ENCODE measurements around the gene CAD. TPM values are rescaled to one million over a fixed set of nuclear protein-coding genes. Genes with fewer than 3 reads are reported as not detected.

The CAD gene
- total and polyA plus RNA-seq, 2 of the 4 experiments (the other 2 are of a cell fraction): 12.9 to 38.7 TPM

DNA sequence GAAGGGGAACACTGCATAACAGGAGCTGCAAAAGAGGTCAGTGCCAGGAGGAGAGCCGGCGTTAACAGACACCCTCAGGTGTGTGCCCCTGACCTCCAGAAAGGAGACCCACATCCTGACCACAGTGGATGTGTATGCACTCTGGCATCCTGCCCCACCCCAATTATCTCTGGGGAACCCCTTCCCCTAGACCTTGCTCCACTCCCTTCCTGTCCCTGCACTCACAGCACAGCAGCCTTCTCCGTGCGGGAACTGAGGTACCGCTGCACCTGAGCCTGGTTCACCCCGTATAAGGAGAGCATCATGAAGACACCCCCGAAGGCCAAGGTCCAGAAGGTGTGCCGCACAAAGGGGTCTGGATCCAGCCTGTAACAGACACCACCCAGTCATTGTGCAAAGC, 12.6 kb upstream of the CAD start:
- Histone ChIP-seq H3K23ac (ENCODE audit: low read depth, low read length) (no peak overlapping the region), H3K4me1 (ENCODE audit: control insufficient read depth, insufficient read depth, low read length) (no peaks in the 10 kb centered on the region), H3K9ac (ENCODE audit: low read depth, low read length) (no peak overlapping the region), H2AFZ (replicated peaks; ENCODE audit: low read length, poor library complexity) (no peak overlapping the region), H3K14ac (replicated peaks; ENCODE audit: low read depth, low read length) (no peak overlapping the region), H4K8ac (ENCODE audit: low read depth in 2 of 2, low read length in 2 of 2) (no peak overlapping the region), H2BK20ac (ENCODE audit: low read depth, low read length) (no peak overlapping the region), H3K4me2 (ENCODE audit: low read depth, low read length) (no peak overlapping the region), H2BK5ac (ENCODE audit: low read depth, low read length, poor library complexity, severe bottlenecking) (no peak overlapping the region), H3K27me3 (ENCODE audit: control insufficient read depth, insufficient read depth, low read length) (no peaks in the 10 kb centered on the region), H3K18ac (ENCODE audit: low read depth, low read length) (no peak overlapping the region), H3K4ac (ENCODE audit: low read depth, low read length) (no peak overlapping the region), H2AK5ac (ENCODE audit: low read depth, low read length) (no peak overlapping the region), H3K4me3 (ENCODE audit: insufficient read depth, low read depth, low read length) (no peak overlapping the region), H3K56ac (ENCODE audit: extremely low read depth, insufficient read depth, low read length) (no peak overlapping the region), H4K91ac (ENCODE audit: insufficient read depth, low read depth, low read length) (no peak overlapping the region), H4K20me1 (ENCODE audit: insufficient read depth, low read length) (no peaks in the 10 kb centered on the region; the same call in 1 of the 2 replicates), H3K9me3 (ENCODE audit: control insufficient read depth, insufficient read depth, low read length) (no peaks in the 10 kb centered on the region), H3K36me3 (ENCODE audit: control insufficient read depth, insufficient read depth, low read length) (peaks cover 62% of the 10 kb centered on the region), H3K79me1 (ENCODE audit: low read depth in 1 of 2, low read length in 2 of 2) (peaks cover 0 to 3% of the 10 kb centered on the region in 2 experiments; a peak in 1 of 4 replicates), H2BK120ac (ENCODE audit: low read depth, low read length) (no peak overlapping the region), H4K5ac (ENCODE audit: low read depth, low read length) (no peak overlapping the region), H2BK15ac (ENCODE audit: low read depth, low read length) (no peak overlapping the region), H3K9me1 (ENCODE audit: insufficient read depth, low read length) (no peaks in the 10 kb centered on the region; the same call in 1 of the 2 replicates), H3K27ac (ENCODE audit: insufficient read depth, low read length) (no peak overlapping the region), H2AK9ac (replicated peaks; ENCODE audit: low read depth, low read length, poor library complexity) (no peak overlapping the region)
- BruUV-seq (replicated peaks): no TSS peak
- in situ Hi-C loops (cut with MboI; ENCODE audit: low sequenced_read_pairs): no loop called here
- intact Hi-C loops (cut with micrococcal nuclease): no loop called here
- no peak for DNase-seq
- WGBS, 2 experiments (ENCODE audit: extremely low coverage in 2 of 2, insufficient read length in 1 of 2): 90% methylated on average over 2 of the region's 8 CpGs; no CpG with 5 or more reads in 1 of the 2 experiments
- dilution Hi-C loops (cut with HindIII; ENCODE audit: low sequenced_read_pairs, unreplicated experiment): no loop called here
- CTCF ChIA-PET: no interaction called here
- TF ChIP-seq, protein P1, sequence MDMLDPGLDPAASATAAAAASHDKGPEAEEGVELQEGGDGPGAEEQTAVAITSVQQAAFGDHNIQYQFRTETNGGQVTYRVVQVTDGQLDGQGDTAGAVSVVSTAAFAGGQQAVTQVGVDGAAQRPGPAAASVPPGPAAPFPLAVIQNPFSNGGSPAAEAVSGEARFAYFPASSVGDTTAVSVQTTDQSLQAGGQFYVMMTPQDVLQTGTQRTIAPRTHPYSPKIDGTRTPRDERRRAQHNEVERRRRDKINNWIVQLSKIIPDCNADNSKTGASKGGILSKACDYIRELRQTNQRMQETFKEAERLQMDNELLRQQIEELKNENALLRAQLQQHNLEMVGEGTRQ (IDR thresholded peaks at IDR 0.05; ENCODE audit: low read depth, low read length): no peak
- TF ChIP-seq MAFK (IDR thresholded peaks at IDR 0.05; ENCODE audit: low read depth, low read length): no peak
- TF ChIP-seq, protein P2, sequence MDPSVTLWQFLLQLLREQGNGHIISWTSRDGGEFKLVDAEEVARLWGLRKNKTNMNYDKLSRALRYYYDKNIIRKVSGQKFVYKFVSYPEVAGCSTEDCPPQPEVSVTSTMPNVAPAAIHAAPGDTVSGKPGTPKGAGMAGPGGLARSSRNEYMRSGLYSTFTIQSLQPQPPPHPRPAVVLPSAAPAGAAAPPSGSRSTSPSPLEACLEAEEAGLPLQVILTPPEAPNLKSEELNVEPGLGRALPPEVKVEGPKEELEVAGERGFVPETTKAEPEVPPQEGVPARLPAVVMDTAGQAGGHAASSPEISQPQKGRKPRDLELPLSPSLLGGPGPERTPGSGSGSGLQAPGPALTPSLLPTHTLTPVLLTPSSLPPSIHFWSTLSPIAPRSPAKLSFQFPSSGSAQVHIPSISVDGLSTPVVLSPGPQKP (IDR thresholded peaks at IDR 0.05; ENCODE audit: borderline replicate concordance, low read depth, low read length): no peak
- no peak for TF ChIP-seq BHLHE40 (IDR thresholded peaks at IDR 0.05; ENCODE audit: low read depth, low read length)
- TF ChIP-seq, protein P3, sequence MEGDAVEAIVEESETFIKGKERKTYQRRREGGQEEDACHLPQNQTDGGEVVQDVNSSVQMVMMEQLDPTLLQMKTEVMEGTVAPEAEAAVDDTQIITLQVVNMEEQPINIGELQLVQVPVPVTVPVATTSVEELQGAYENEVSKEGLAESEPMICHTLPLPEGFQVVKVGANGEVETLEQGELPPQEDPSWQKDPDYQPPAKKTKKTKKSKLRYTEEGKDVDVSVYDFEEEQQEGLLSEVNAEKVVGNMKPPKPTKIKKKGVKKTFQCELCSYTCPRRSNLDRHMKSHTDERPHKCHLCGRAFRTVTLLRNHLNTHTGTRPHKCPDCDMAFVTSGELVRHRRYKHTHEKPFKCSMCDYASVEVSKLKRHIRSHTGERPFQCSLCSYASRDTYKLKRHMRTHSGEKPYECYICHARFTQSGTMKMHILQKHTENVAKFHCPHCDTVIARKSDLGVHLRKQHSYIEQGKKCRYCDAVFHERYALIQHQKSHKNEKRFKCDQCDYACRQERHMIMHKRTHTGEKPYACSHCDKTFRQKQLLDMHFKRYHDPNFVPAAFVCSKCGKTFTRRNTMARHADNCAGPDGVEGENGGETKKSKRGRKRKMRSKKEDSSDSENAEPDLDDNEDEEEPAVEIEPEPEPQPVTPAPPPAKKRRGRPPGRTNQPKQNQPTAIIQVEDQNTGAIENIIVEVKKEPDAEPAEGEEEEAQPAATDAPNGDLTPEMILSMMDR (conservative IDR thresholded peaks at IDR 0.05; ENCODE audit: low read depth, low read length): no peak
- no peak for TF ChIP-seq RAD21 (IDR thresholded peaks at IDR 0.05; ENCODE audit: low read length)
- TF ChIP-seq NFE2L2 (IDR thresholded peaks at IDR 0.05; ENCODE audit: low read depth, low read length): no peak
- TF ChIP-seq MXI1 (IDR thresholded peaks at IDR 0.05; ENCODE audit: borderline replicate concordance, low read depth, low read length): no peak
- no peak for TF ChIP-seq POLR2A (IDR thresholded peaks at IDR 0.05; ENCODE audit: low read depth, low read length)
- no peak for ATAC-seq (ENCODE audit: low read depth)
- POLR2A ChIA-PET (ENCODE audit: unreplicated experiment): no interaction called here

Measured in IMR-90 (cell line).